Fibroblast of skin of left quadriceps (primary cell): ENCODE results near the gene TCF7L2.

Source experiments
- DNase-seq, 2 experiments: peaks; one replicate each; pipeline ENCODE4 v3.0.0-alpha.2; 2013; ENCODE audit warnings: low read depth in 2 of 2

Gene TCF7L2

GRCh38 chr10:112949875-112950507 is at the start of gene TCF7L2:
TCF7L2 (plus strand) TSS chr10:112950247; CDS start chr10:112950757, 510 bp downstream.
- peak; percentile 97 for DNase-seq

- no peak for DNase-seq
These were observed 47.3 kb upstream of the TCF7L2 start for GRCh38 chr10:112902730-112903129.

DNA sequence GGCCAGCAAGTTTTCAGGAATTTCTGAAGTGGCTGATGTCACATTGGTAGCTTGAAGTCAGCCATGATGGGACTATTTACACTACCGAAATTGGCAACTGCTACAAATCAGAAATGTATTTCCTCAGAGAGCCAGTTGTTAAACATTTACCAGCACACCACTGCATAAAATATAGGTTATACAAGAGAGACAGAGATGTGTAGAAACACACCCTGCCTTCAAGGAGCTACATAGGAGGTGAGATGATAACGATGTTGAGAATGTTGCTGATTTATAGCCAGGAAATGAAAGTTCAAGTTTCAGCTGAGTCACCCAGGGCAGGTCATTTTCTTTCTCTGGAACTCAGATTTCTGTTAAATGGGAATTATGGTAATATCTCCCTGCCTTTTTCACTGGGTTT is 46.0 kb upstream of the TCF7L2 start:
- DNase-seq = no peak

DNA sequence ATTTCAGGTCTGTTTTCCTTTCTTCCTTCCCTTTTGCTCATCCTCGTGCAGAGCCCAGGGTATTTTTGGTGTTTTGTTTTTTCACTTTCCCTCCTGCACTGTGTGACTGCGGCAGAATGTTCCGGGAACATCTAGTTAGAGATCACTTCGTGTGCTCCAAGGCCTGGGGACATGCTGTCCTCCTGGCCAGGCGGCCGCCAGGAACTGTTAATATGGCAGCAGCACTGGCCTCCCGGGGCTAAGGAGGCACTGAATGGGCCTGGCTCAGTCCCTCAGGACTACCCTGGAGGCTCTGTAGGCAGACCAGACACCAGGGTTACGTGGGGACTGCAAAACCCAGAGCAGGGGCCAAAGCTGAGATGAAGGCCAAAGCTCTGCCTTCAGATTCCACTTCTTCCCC is 43.1 kb upstream of the TCF7L2 start:
- no peak for DNase-seq

- DNase-seq = no peak
These were observed 42.2 kb upstream of the TCF7L2 start for GRCh38 chr10:112907893-112908292.

GRCh38 chr10:112911206-112911605 is 38.8 kb upstream of the TCF7L2 start:
- no peak for DNase-seq

- DNase-seq = no peak
These were observed 37.6 kb upstream of the TCF7L2 start for GRCh38 chr10:112912410-112912928.

- no peak for DNase-seq
These were observed 36.8 kb upstream of the TCF7L2 start for GRCh38 chr10:112913255-112913654.

DNA sequence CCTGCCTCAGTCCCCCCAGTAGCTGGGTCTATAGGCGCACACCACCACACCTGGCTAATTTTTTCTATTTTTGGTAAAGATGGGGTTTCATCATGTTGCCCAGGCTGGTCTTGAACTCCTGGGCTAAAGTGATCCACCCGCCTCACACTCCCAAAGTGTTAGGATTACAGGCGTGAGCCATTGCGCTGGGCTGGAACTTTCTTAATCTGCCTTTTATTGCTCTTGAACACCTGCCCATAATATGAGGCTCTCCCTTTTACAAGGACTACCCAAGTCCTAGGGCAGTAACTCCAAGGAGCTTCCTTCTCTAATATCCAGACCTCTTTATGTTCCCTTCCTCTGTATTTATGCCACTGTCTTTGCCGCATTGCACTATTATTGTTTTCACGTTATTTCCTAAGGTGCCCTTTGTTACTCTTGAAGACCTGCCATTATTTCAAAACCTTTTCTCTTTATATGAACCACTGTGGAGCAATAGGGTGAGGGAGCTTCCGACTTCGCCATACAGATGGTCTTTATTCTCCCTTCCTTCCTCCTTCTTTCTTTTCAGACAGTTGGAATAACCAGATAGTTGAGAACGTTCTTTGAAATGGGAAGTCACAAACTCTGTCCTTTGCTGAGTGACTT is 36.3 kb upstream of the TCF7L2 start:
- no peak for DNase-seq

DNA sequence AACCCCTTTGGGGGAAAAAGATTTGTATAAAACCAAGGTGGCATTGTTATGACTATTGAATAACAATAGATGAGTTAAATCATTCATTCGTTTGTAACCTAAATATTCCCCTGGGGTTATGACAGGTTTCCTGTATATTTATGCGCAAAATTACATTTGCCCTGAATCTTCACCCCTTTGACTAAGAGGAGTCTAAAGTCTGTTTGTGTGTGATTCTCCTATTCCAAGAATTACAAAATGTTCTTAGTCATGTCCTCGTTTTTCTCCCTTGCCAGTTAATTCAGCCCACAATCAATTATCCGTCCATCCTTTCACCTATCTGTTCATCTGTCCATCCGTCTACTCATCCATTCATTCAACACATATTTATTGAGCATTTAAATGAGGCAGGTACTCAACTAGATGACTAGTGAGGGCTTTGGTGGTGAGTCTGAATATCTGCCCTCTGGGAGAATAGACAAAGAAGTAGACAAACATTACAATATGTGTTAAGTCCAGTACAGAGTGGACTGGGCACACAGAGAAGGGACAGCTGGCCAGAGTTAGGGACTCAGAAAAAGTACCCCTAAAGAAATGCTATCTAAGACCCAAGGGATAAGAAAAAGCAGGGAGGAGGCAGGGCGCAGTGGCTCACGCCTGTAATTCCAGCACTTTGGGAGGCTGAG is 35.6 kb upstream of the TCF7L2 start:
- no peak for DNase-seq

DNA sequence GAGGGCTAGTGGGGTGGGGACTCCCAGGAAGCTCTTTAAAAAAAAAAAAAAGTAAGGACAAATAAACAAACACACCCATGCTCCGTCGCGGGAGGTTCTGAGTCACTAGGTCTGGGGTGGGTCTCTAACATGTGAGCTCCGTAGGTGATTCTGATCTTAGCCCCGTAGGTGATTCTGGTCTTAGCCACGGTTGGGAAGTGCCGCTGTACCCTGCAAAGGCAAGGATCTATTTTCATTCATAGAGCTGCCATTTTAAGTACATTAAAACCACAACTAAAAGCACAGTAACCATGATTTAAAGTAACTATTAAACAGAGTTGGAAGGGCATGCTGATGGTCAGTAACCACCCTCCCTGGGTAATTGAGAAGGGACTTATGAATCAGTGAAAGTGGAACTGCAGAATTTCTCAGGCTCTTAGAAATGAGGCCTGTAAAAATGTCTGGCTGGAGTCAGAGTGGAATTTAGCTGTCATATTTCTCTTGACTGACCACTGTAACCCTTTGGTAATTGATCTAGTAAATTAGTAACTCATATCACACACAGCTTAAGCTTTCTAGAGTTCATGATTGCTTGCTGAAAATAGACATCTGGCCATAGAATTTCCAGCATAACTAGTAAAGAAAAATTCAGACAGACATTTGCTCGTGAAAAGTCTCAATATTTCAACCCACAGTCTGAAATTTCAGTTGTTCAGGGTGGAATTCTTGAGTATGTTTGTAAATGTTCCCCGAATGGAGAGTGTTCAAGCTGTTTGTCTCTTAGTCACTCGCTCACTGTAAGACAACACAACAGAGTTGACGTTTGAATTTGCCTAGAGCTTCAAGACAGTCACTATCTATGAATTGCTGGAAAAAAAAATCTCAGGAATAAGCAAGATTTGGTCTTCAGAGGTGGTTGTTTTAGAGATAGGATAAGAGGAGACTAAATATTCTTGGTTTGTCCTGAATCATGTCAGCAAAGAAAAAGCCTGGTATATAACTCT is 34.2 kb upstream of the TCF7L2 start:
- no peak for DNase-seq

DNA sequence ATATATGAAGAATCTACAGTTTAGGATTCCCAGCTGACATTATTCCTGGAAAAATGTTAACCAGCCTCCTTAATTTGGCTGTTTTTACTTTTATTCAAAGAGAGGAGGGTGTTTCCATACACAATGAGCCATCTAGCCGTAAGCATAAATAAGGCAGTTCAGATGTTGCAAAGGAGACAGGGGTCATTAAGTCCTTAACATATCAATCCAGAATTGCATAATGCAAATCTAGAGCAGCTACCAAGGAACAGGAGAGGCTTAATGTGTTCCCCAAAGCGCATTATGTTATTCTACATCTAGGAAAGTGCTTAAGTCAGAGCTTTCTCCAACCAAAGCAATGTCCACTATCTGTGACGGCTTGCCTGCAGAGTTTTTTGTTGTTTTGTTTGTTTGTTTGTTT is 32.4 kb upstream of the TCF7L2 start:
- DNase-seq = no peak

DNA sequence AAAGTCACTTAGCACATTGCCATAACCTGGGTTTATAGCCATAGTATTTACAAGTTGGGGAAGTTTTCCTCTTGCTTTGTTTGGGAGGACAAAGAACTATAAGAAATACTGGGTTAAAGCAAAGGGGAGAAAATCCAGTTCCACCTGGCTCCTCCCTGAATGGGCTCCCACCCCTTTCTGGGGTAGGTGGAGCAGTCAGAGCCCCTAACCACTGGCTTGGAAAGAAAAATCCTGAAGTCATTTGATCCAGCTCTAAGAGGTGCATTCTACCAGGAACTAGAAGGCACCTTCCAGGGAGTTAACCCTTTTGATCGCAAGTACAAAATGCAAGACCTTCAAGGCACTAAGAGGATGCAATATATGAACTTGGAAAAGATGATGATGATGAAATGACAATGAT is 31.3 kb upstream of the TCF7L2 start:
- no peak for DNase-seq

DNA sequence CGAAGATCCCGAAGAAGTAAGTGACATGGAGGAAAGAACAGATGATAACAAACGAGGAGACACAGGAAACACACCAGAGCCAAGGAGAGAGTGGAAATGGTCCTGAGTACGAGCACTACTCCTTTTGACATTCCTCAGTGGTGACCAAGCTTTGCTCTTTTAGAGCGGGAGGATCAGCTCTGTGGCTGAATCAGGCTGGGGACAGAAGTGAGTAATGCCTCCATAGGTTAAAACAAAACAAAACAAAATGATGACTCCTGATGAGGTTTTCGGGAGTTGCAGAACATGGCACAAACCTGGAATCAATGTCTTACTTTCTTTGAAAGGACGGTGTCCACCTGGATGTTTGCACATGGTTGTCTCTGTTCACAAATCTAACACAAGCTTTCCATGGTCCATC is 30.3 kb upstream of the TCF7L2 start:
- peak; percentile 30 to 38 for DNase-seq

GRCh38 chr10:112926906-112927688 is 22.9 kb upstream of the TCF7L2 start:
- no peak for DNase-seq

DNA sequence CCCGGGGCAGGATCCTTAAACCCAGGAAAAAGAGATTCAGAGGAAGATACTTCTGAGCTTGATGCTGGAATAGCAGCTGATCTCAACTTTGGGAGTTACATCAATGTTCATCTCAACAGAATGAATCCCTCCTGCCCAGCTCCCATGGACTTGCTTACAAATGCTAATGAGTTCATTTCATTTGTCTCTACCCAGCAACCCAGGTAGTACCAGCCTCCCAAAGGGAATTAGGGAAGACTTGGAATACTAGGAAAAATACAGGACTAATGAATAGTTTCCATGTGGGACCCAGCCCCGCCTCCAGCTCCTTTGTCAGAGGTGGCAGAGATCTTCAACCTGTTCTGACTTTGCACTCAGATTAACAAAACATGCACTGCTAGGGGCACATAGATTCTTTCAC is 22.1 kb upstream of the TCF7L2 start:
- no peak for DNase-seq

DNA sequence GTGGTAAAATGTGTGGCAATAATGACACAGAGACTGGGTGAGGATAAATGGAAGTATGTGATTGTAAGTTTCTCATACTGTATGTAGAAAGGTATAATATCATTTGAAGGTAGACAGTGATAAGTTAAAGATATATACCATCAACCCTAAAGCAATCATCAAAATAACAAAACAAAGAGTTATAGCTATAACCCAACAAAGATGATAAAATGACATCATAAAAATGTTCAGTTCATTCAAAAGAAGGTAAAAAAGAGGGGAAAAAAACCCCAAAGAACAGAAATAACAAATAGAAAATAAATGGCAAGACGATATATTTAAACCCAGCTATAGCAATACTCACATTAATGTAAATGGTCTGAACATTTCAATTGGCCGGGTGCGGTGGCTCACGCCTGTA is 17.4 kb upstream of the TCF7L2 start:
- no peak for DNase-seq

DNA sequence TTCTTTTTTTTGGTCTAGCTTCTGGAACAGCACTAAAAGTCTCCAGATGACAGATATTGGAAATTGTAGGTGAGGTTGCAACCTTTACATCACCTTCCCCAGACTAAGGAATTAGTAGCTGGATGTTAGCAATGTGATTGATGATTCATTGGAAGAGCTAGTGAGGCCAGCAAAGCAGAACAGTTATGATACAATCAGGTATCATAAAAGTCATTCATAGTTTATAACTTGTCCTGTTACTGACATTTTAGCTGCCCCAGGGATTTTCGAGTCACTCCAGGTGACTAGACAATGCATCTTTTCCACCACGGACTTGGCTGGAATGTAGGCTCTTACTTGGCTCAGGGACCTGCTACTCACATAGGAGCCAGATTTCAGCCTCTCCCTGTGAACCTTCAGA is 15.9 kb upstream of the TCF7L2 start:
- no peak for DNase-seq

DNA sequence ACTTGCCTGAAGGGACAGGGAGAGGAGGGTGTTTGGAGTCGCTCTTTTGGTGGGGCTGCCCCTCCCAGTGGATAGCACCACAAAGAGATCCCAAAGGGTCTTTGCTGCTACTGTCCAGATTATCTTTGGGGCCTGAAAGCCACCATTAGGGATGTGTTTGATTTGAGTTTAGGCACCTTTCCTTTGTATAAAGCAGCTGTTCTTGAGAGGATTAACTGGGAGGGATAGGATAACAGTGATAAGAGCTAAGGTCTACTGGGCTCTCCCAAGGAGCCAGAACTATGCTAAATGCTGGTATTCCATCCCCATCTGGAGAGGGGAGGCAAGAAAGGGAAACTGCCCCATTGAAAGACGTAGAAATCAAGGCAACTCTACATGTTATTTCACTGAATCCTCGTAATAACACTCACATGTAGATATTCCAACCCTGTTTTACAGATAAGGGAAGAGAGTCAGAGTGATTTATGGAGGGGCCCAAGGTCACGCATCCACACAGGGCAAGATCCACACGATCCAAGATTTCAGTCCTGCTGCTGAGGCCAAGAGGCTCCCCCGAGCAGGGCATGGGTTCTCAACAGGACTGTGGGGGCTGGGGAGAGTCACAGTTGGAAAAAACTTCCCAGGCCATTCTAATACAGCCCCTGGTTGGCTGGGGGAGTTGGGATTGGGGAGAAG is 11.1 kb upstream of the TCF7L2 start:
- no peak for DNase-seq

DNA sequence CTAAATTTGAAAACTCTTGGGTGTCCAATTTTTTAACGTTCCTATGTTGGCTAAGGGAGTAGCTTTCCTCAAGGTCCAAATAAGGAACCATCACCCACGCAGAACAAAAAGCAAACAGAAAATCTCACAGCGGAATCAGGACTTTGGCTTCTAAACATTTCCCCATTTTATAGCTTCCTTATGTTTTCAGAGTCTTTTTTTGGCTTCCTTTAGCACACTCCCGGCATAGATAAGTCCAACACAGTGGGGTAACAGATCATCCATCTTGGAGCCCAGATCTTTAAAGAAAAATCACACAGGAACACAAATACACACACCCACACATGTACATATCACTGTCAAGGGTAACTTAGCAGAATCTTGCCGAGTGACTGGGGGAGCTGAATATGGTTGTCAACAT is 4.2 kb upstream of the TCF7L2 start:
- no peak for DNase-seq

- DNase-seq = no peak
These were observed 3.4 kb upstream of the TCF7L2 start for GRCh38 chr10:112946649-112947048.
